ENCODE results near the gene GPR153. TPM values are rescaled to one million over a fixed set of nuclear protein-coding genes. Genes with fewer than 3 reads are reported as not detected.

Gene GPR153
- total and polyA plus RNA-seq, 4 donors, result 0.37 to 5.9 (median 2.7) TPM

GRCh38 chr1:6249739-6250689 lies 10.9 kb downstream of the GPR153 start:
- no peak overlapping the region for H3K27ac ChIP-seq (ENCODE audit: low read depth in 1 of 2, low read length in 2 of 2)
- DNase-seq (ENCODE audit: low spot score), result no peak
- H3K27me3 ChIP-seq (ENCODE audit: control insufficient read depth in 4 of 4, insufficient read depth in 4 of 4, low read length in 3 of 4), result peaks cover 0 to 9% (median 2%) of the 10 kb centered on the region in 4 donors
- H3K36me3 ChIP-seq (ENCODE audit: control insufficient read depth in 4 of 4, insufficient read depth in 3 of 4, low read depth in 1 of 4, low read length in 3 of 4), result no peaks in the 10 kb centered on the region
- H3K4me1 ChIP-seq (ENCODE audit: control insufficient read depth in 4 of 4, insufficient read depth in 4 of 4, low read length in 3 of 4), result peaks cover 0 to 31% (median 12%) of the 10 kb centered on the region in 4 donors
- TF ChIP-seq SP1 (IDR thresholded peaks at IDR 0.05), result no peak
- TF ChIP-seq FOXA1 (IDR thresholded peaks at IDR 0.05), result no peak
- no peak for TF ChIP-seq NR2F2 (IDR thresholded peaks at IDR 0.05)
- TF ChIP-seq, protein P1, sequence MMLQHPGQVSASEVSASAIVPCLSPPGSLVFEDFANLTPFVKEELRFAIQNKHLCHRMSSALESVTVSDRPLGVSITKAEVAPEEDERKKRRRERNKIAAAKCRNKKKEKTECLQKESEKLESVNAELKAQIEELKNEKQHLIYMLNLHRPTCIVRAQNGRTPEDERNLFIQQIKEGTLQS (IDR thresholded peaks at IDR 0.05), result no peak
- TF ChIP-seq MAX (IDR thresholded peaks at IDR 0.05), result no peak
- no peak for TF ChIP-seq HNF4G (IDR thresholded peaks at IDR 0.05)
- no peak for TF ChIP-seq HNF4A (conservative IDR thresholded peaks at IDR 0.05)
- no peak for TF ChIP-seq TAF1 (conservative IDR thresholded peaks at IDR 0.05)
- no peak for TF ChIP-seq RXRA (IDR thresholded peaks at IDR 0.05)
- TF ChIP-seq YY1 (IDR thresholded peaks at IDR 0.05), result no peak
- TF ChIP-seq, protein P2, sequence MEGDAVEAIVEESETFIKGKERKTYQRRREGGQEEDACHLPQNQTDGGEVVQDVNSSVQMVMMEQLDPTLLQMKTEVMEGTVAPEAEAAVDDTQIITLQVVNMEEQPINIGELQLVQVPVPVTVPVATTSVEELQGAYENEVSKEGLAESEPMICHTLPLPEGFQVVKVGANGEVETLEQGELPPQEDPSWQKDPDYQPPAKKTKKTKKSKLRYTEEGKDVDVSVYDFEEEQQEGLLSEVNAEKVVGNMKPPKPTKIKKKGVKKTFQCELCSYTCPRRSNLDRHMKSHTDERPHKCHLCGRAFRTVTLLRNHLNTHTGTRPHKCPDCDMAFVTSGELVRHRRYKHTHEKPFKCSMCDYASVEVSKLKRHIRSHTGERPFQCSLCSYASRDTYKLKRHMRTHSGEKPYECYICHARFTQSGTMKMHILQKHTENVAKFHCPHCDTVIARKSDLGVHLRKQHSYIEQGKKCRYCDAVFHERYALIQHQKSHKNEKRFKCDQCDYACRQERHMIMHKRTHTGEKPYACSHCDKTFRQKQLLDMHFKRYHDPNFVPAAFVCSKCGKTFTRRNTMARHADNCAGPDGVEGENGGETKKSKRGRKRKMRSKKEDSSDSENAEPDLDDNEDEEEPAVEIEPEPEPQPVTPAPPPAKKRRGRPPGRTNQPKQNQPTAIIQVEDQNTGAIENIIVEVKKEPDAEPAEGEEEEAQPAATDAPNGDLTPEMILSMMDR (IDR thresholded peaks at IDR 0.05; ENCODE audit: low read depth, low read length, missing input control), result no peak
- no peak for TF ChIP-seq EGR1 (IDR thresholded peaks at IDR 0.05; ENCODE audit: low read depth in 2 of 2)
- TF ChIP-seq RAD21 (IDR thresholded peaks at IDR 0.05), result no peak
- TF ChIP-seq, protein P3, sequence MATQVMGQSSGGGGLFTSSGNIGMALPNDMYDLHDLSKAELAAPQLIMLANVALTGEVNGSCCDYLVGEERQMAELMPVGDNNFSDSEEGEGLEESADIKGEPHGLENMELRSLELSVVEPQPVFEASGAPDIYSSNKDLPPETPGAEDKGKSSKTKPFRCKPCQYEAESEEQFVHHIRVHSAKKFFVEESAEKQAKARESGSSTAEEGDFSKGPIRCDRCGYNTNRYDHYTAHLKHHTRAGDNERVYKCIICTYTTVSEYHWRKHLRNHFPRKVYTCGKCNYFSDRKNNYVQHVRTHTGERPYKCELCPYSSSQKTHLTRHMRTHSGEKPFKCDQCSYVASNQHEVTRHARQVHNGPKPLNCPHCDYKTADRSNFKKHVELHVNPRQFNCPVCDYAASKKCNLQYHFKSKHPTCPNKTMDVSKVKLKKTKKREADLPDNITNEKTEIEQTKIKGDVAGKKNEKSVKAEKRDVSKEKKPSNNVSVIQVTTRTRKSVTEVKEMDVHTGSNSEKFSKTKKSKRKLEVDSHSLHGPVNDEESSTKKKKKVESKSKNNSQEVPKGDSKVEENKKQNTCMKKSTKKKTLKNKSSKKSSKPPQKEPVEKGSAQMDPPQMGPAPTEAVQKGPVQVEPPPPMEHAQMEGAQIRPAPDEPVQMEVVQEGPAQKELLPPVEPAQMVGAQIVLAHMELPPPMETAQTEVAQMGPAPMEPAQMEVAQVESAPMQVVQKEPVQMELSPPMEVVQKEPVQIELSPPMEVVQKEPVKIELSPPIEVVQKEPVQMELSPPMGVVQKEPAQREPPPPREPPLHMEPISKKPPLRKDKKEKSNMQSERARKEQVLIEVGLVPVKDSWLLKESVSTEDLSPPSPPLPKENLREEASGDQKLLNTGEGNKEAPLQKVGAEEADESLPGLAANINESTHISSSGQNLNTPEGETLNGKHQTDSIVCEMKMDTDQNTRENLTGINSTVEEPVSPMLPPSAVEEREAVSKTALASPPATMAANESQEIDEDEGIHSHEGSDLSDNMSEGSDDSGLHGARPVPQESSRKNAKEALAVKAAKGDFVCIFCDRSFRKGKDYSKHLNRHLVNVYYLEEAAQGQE (IDR thresholded peaks at IDR 0.05), result no peak
- no peak for TF ChIP-seq FOXA2 (IDR thresholded peaks at IDR 0.05)
- TF ChIP-seq GABPA (IDR thresholded peaks at IDR 0.05 in 1 of 2, conservative IDR thresholded peaks at IDR 0.05 in 1 of 2), result no peak
- TF ChIP-seq JUND (IDR thresholded peaks at IDR 0.05), result no peak
- TF ChIP-seq ZBTB33 (IDR thresholded peaks at IDR 0.05), result no peak
- no peaks in the 10 kb centered on the region for H3K9me3 ChIP-seq (ENCODE audit: control insufficient read depth in 4 of 4, low read length in 3 of 4)
- 13% methylated on average over 71 of the region's 71 CpGs for WGBS
- no peak overlapping the region for H3K9ac ChIP-seq (ENCODE audit: low read depth in 1 of 2, low read length in 2 of 2)
- H3K4me3 ChIP-seq (ENCODE audit: low read depth in 1 of 3, low read length in 3 of 3), result peak overlapping the region in 1 of 3 donors; percentile 4

All from liver (tissue), 9 donors.